Measurements from ENCODE around the gene ST6GAL1. TPM values are rescaled to one million over a fixed set of nuclear protein-coding genes. Genes with fewer than 3 reads are reported as not detected.

The ST6GAL1 gene
- polyA plus RNA-seq, 3 donors: 19.0 to 24.4 (median 20.5) TPM

- no peak overlapping the region for H3K4me2 ChIP-seq (replicated peaks; ENCODE audit: extremely low read depth, low read length, poor library complexity, severe bottlenecking)
- Mint-ChIP-seq H3K4me1 (peaks cover 2% of the 10 kb centered on the region), H3K4me3 (no peak overlapping the region), H3K36me3 (no peaks in the 10 kb centered on the region), H3K27ac (peak overlapping the region in 1 of 7 donors; percentile 31), H3K9me3 (no peaks in the 10 kb centered on the region), H3K27me3 (ENCODE audit: low read depth in 3 of 3) (peaks cover 0 to 2% (median 1%) of the 10 kb centered on the region in 3 donors)
- no CpG with 5 or more reads among the region's 1 CpG for WGBS (ENCODE audit: insufficient coverage)
- no peaks in the 10 kb centered on the region for H3K4me1 ChIP-seq (ENCODE audit: control insufficient read depth in 1 of 2, insufficient read depth in 2 of 2, low read length in 2 of 2)
- no peak overlapping the region for H3K9ac ChIP-seq (ENCODE audit: insufficient read depth, low read length, poor library complexity, severe bottlenecking)
- DNase-seq: no peak
- H3K4me3 ChIP-seq (replicated peaks in 1 of 3; ENCODE audit: low read depth in 2 of 3, low read length in 3 of 3): no peak overlapping the region
- no peaks in the 10 kb centered on the region for H4K20me1 ChIP-seq (ENCODE audit: insufficient read depth, low read length)
- intact Hi-C loops (cut with micrococcal nuclease): loop anchor here in 1 of 2 donors (5.0 kb wide), 1 partner anchor 37 kb away; no protein-coding TSS in a partner anchor
- H2AFZ ChIP-seq (ENCODE audit: insufficient read depth, low read depth, low read length, poor library complexity, severe bottlenecking): no peak overlapping the region
- no peak for TF ChIP-seq CTCF (IDR thresholded peaks at IDR 0.05)
- H3K27ac ChIP-seq (ENCODE audit: low read depth in 1 of 2, low read length in 2 of 2): no peak overlapping the region
- no peaks in the 10 kb centered on the region for H3K9me3 ChIP-seq (replicated peaks in 1 of 2; ENCODE audit: control insufficient read depth in 1 of 2, insufficient read depth in 1 of 2, low read length in 2 of 2)
- no peaks in the 10 kb centered on the region for H3K27me3 ChIP-seq (ENCODE audit: control insufficient read depth in 2 of 2, insufficient read depth in 2 of 2, low read length in 2 of 2)
- no peaks in the 10 kb centered on the region for H3K36me3 ChIP-seq (replicated peaks in 1 of 2; ENCODE audit: control insufficient read depth in 1 of 2, insufficient read depth in 2 of 2, low read length in 2 of 2)
- no peaks in the 10 kb centered on the region for H3K79me2 ChIP-seq (ENCODE audit: insufficient read depth, low read length)
Observed at GRCh38 chr3:187110156-187110555, 179.8 kb downstream of the ST6GAL1 start.

GRCh38 chr3:187112934-187113793 is 182.8 kb downstream of the ST6GAL1 start:
- Mint-ChIP-seq H3K4me1 (peaks cover 2% of the 10 kb centered on the region), H3K4me3 (no peak overlapping the region), H3K27me3 (ENCODE audit: low read depth in 3 of 3) (peaks cover 0 to 2% (median 1%) of the 10 kb centered on the region in 3 donors), H3K9me3 (no peaks in the 10 kb centered on the region), H3K27ac (peak overlapping the region in 1 of 7 donors; percentile 64), H3K36me3 (no peaks in the 10 kb centered on the region)
- WGBS (ENCODE audit: insufficient coverage): no CpG with 5 or more reads among the region's 2 CpGs
- Histone ChIP-seq H3K4me1 (ENCODE audit: control insufficient read depth in 1 of 2, insufficient read depth in 2 of 2, low read length in 2 of 2) (no peaks in the 10 kb centered on the region), H3K79me2 (ENCODE audit: insufficient read depth, low read length) (no peaks in the 10 kb centered on the region), H3K27me3 (ENCODE audit: control insufficient read depth in 2 of 2, insufficient read depth in 2 of 2, low read length in 2 of 2) (no peaks in the 10 kb centered on the region), H3K9me3 (replicated peaks in 1 of 2; ENCODE audit: control insufficient read depth in 1 of 2, insufficient read depth in 1 of 2, low read length in 2 of 2) (no peaks in the 10 kb centered on the region), H2AFZ (ENCODE audit: insufficient read depth, low read depth, low read length, poor library complexity, severe bottlenecking) (no peak overlapping the region), H3K36me3 (replicated peaks in 1 of 2; ENCODE audit: control insufficient read depth in 1 of 2, insufficient read depth in 2 of 2, low read length in 2 of 2) (no peaks in the 10 kb centered on the region), H4K20me1 (ENCODE audit: insufficient read depth, low read length) (no peaks in the 10 kb centered on the region), H3K27ac (ENCODE audit: low read depth in 1 of 2, low read length in 2 of 2) (no peak overlapping the region), H3K4me2 (replicated peaks; ENCODE audit: extremely low read depth, low read length, poor library complexity, severe bottlenecking) (no peak overlapping the region), H3K9ac (ENCODE audit: insufficient read depth, low read length, poor library complexity, severe bottlenecking) (no peak overlapping the region), H3K4me3 (replicated peaks in 1 of 3; ENCODE audit: low read depth in 2 of 3, low read length in 3 of 3) (no peak overlapping the region)
- peak; percentile 89 for TF ChIP-seq CTCF (IDR thresholded peaks at IDR 0.05)
- intact Hi-C loops (cut with micrococcal nuclease): loop anchor here (1.0 to 5.0 kb wide), 2 partner anchors 34 to 52 kb away; no protein-coding TSS in a partner anchor
- DNase-seq: peak in 2 of 3 donors; percentile 21 to 29
